ENCODE results near the gene RPTOR.

Gene RPTOR

GRCh38 chr17:80892900-80893603, 348.4 kb downstream of the RPTOR start:
- peaks cover 16 to 45% of the 10 kb centered on the region in 2 donors for H3K36me3 ChIP-seq (replicated peaks in 1 of 2; ENCODE audit: control insufficient read depth in 2 of 2, insufficient read depth in 2 of 2, low read length in 2 of 2)
- no peak overlapping the region for H2BK120ac ChIP-seq (ENCODE audit: low read depth, low read length)
- peak overlapping the region in 1 of 2 donors; percentile 32 for H3K4me3 ChIP-seq (ENCODE audit: low read length in 2 of 2)
- no peak overlapping the region for H3K27ac ChIP-seq (replicated peaks; ENCODE audit: low read length)
- no peak overlapping the region for H2BK15ac ChIP-seq (ENCODE audit: low read length)
- H3K18ac ChIP-seq (ENCODE audit: low read length) = no peak overlapping the region
- no peak overlapping the region for H3K4me2 ChIP-seq (ENCODE audit: insufficient read depth, low read length, poor library complexity, severe bottlenecking)
- H3K79me1 ChIP-seq (ENCODE audit: low read depth, low read length) = no peaks in the 10 kb centered on the region
- no peak overlapping the region for H4K8ac ChIP-seq (ENCODE audit: low read depth, low read length)
- H4K91ac ChIP-seq (ENCODE audit: low read depth, low read length, poor library complexity) = peak overlapping the region; percentile 34
- H3K9me3 ChIP-seq (replicated peaks in 1 of 2; ENCODE audit: control insufficient read depth in 2 of 2, insufficient read depth in 1 of 2, low read depth in 1 of 2, low read length in 2 of 2) = no peaks in the 10 kb centered on the region
- H3K14ac ChIP-seq (ENCODE audit: low read length) = peak overlapping the region; percentile 5
- no CpG with 5 or more reads among the region's 31 CpGs for WGBS, 2 donors (ENCODE audit: extremely low coverage in 2 of 2, insufficient read length in 2 of 2, insufficient replicate concordance in 1 of 2)
- peak overlapping the region; percentile 19 for H2BK5ac ChIP-seq (ENCODE audit: low read length)
- H2BK12ac ChIP-seq (ENCODE audit: low read length) = peak overlapping the region; percentile 6
- H3K4me1 ChIP-seq (ENCODE audit: control insufficient read depth in 2 of 2, insufficient read depth in 1 of 2, low read depth in 1 of 2, low read length in 2 of 2) = peaks cover 0 to 17% of the 10 kb centered on the region in 2 donors
- peak overlapping the region; percentile 63 for H3K9ac ChIP-seq (ENCODE audit: low read depth, low read length, poor library complexity)
- H2AFZ ChIP-seq (ENCODE audit: low read length) = no peak overlapping the region
- H3K27me3 ChIP-seq (ENCODE audit: control insufficient read depth in 3 of 3, insufficient read depth in 3 of 3, low read depth in 1 of 3, low read length in 3 of 3) = no peaks in the 10 kb centered on the region
- H3K4ac ChIP-seq (ENCODE audit: low read length) = peak overlapping the region; percentile 2
- peak overlapping the region; percentile 68 for H3K23ac ChIP-seq (ENCODE audit: low read depth, low read length, poor library complexity)
- no peak overlapping the region for H2AK5ac ChIP-seq (ENCODE audit: low read depth, low read length)
- no peak for DNase-seq (ENCODE audit: low spot score)

- H3K14ac ChIP-seq (ENCODE audit: low read length) = no peak overlapping the region
- peak overlapping the region; percentile 11 for H3K4me2 ChIP-seq (ENCODE audit: insufficient read depth, low read length, poor library complexity, severe bottlenecking)
- no peaks in the 10 kb centered on the region for H3K9me3 ChIP-seq (replicated peaks in 1 of 2; ENCODE audit: control insufficient read depth in 2 of 2, insufficient read depth in 1 of 2, low read depth in 1 of 2, low read length in 2 of 2)
- peak overlapping the region; percentile 21 for H3K9ac ChIP-seq (ENCODE audit: low read depth, low read length, poor library complexity)
- H2AK5ac ChIP-seq (ENCODE audit: low read depth, low read length) = no peak overlapping the region
- no peak overlapping the region for H3K4ac ChIP-seq (ENCODE audit: low read length)
- H4K8ac ChIP-seq (ENCODE audit: low read depth, low read length) = no peak overlapping the region
- no peak overlapping the region for H2BK120ac ChIP-seq (ENCODE audit: low read depth, low read length)
- peaks cover 16 to 43% of the 10 kb centered on the region in 2 donors for H3K36me3 ChIP-seq (replicated peaks in 1 of 2; ENCODE audit: control insufficient read depth in 2 of 2, insufficient read depth in 2 of 2, low read length in 2 of 2)
- WGBS, 2 donors (ENCODE audit: extremely low coverage in 2 of 2, insufficient read length in 2 of 2, insufficient replicate concordance in 1 of 2) = no CpG with 5 or more reads among the region's 34 CpGs
- no peak for DNase-seq (ENCODE audit: low spot score)
- H3K18ac ChIP-seq (ENCODE audit: low read length) = peak overlapping the region; percentile 57
- peaks cover 2 to 18% of the 10 kb centered on the region in 2 donors for H3K4me1 ChIP-seq (ENCODE audit: control insufficient read depth in 2 of 2, insufficient read depth in 1 of 2, low read depth in 1 of 2, low read length in 2 of 2)
- H3K27me3 ChIP-seq (ENCODE audit: control insufficient read depth in 3 of 3, insufficient read depth in 3 of 3, low read depth in 1 of 3, low read length in 3 of 3) = no peaks in the 10 kb centered on the region
- H2BK5ac ChIP-seq (ENCODE audit: low read length) = peak overlapping the region; percentile 66
- peak overlapping the region; percentile 58 for H2BK12ac ChIP-seq (ENCODE audit: low read length)
- peak overlapping the region in 1 of 2 donors; percentile 52 for H3K4me3 ChIP-seq (ENCODE audit: low read length in 2 of 2)
- peak overlapping the region; percentile 68 for H3K23ac ChIP-seq (ENCODE audit: low read depth, low read length, poor library complexity)
- H3K79me1 ChIP-seq (ENCODE audit: low read depth, low read length) = no peaks in the 10 kb centered on the region
- H2AFZ ChIP-seq (ENCODE audit: low read length) = no peak overlapping the region
- no peak overlapping the region for H3K27ac ChIP-seq (replicated peaks; ENCODE audit: low read length)
- H2BK15ac ChIP-seq (ENCODE audit: low read length) = no peak overlapping the region
- H4K91ac ChIP-seq (ENCODE audit: low read depth, low read length, poor library complexity) = no peak overlapping the region
Measured at GRCh38 chr17:80893604-80894438, 349.2 kb downstream of the RPTOR start.

GRCh38 chr17:80894439-80894721, 349.7 kb downstream of the RPTOR start:
- Histone ChIP-seq H3K36me3 (replicated peaks in 1 of 2; ENCODE audit: control insufficient read depth in 2 of 2, insufficient read depth in 2 of 2, low read length in 2 of 2) (peaks cover 16 to 42% of the 10 kb centered on the region in 2 donors), H3K27me3 (ENCODE audit: control insufficient read depth in 3 of 3, insufficient read depth in 3 of 3, low read depth in 1 of 3, low read length in 3 of 3) (no peaks in the 10 kb centered on the region), H3K9ac (ENCODE audit: low read depth, low read length, poor library complexity) (no peak overlapping the region), H2BK120ac (ENCODE audit: low read depth, low read length) (no peak overlapping the region), H3K23ac (ENCODE audit: low read depth, low read length, poor library complexity) (no peak overlapping the region), H3K79me1 (ENCODE audit: low read depth, low read length) (no peaks in the 10 kb centered on the region), H3K14ac (ENCODE audit: low read length) (no peak overlapping the region), H3K4me1 (ENCODE audit: control insufficient read depth in 2 of 2, insufficient read depth in 1 of 2, low read depth in 1 of 2, low read length in 2 of 2) (peaks cover 2 to 20% of the 10 kb centered on the region in 2 donors), H3K4me2 (ENCODE audit: insufficient read depth, low read length, poor library complexity, severe bottlenecking) (no peak overlapping the region), H3K27ac (replicated peaks; ENCODE audit: low read length) (no peak overlapping the region), H3K4me3 (ENCODE audit: low read length in 2 of 2) (peak overlapping the region in 1 of 2 donors; percentile 52), H3K4ac (ENCODE audit: low read length) (no peak overlapping the region), H2BK12ac (ENCODE audit: low read length) (no peak overlapping the region), H2BK5ac (ENCODE audit: low read length) (peak overlapping the region; percentile 66), H2BK15ac (ENCODE audit: low read length) (no peak overlapping the region), H3K9me3 (replicated peaks in 1 of 2; ENCODE audit: control insufficient read depth in 2 of 2, insufficient read depth in 1 of 2, low read depth in 1 of 2, low read length in 2 of 2) (no peaks in the 10 kb centered on the region), H4K91ac (ENCODE audit: low read depth, low read length, poor library complexity) (no peak overlapping the region), H4K8ac (ENCODE audit: low read depth, low read length) (no peak overlapping the region), H2AFZ (ENCODE audit: low read length) (no peak overlapping the region), H3K18ac (ENCODE audit: low read length) (no peak overlapping the region), H2AK5ac (ENCODE audit: low read depth, low read length) (no peak overlapping the region)
- WGBS, 2 donors (ENCODE audit: extremely low coverage in 2 of 2, insufficient read length in 2 of 2, insufficient replicate concordance in 1 of 2) = no CpG with 5 or more reads among the region's 4 CpGs
- DNase-seq (ENCODE audit: low spot score) = no peak

GRCh38 chr17:80894726-80895125, 350.1 kb downstream of the RPTOR start:
- H3K79me1 ChIP-seq (ENCODE audit: low read depth, low read length) = no peaks in the 10 kb centered on the region
- H4K91ac ChIP-seq (ENCODE audit: low read depth, low read length, poor library complexity) = no peak overlapping the region
- H3K23ac ChIP-seq (ENCODE audit: low read depth, low read length, poor library complexity) = no peak overlapping the region
- H3K9ac ChIP-seq (ENCODE audit: low read depth, low read length, poor library complexity) = no peak overlapping the region
- H2BK15ac ChIP-seq (ENCODE audit: low read length) = no peak overlapping the region
- H2BK120ac ChIP-seq (ENCODE audit: low read depth, low read length) = no peak overlapping the region
- H3K4me1 ChIP-seq (ENCODE audit: control insufficient read depth in 2 of 2, insufficient read depth in 1 of 2, low read depth in 1 of 2, low read length in 2 of 2) = peaks cover 2 to 20% of the 10 kb centered on the region in 2 donors
- no peak overlapping the region for H3K27ac ChIP-seq (replicated peaks; ENCODE audit: low read length)
- peaks cover 16 to 45% of the 10 kb centered on the region in 2 donors for H3K36me3 ChIP-seq (replicated peaks in 1 of 2; ENCODE audit: control insufficient read depth in 2 of 2, insufficient read depth in 2 of 2, low read length in 2 of 2)
- WGBS, 2 donors (ENCODE audit: extremely low coverage in 2 of 2, insufficient read length in 2 of 2, insufficient replicate concordance in 1 of 2) = no CpG with 5 or more reads among the region's 16 CpGs
- H2BK5ac ChIP-seq (ENCODE audit: low read length) = no peak overlapping the region
- H3K18ac ChIP-seq (ENCODE audit: low read length) = no peak overlapping the region
- no peak overlapping the region for H2AFZ ChIP-seq (ENCODE audit: low read length)
- no peaks in the 10 kb centered on the region for H3K9me3 ChIP-seq (replicated peaks in 1 of 2; ENCODE audit: control insufficient read depth in 2 of 2, insufficient read depth in 1 of 2, low read depth in 1 of 2, low read length in 2 of 2)
- H3K14ac ChIP-seq (ENCODE audit: low read length) = no peak overlapping the region
- no peak overlapping the region for H2AK5ac ChIP-seq (ENCODE audit: low read depth, low read length)
- no peak for DNase-seq (ENCODE audit: low spot score)
- H3K4ac ChIP-seq (ENCODE audit: low read length) = no peak overlapping the region
- no peak overlapping the region for H3K4me2 ChIP-seq (ENCODE audit: insufficient read depth, low read length, poor library complexity, severe bottlenecking)
- H4K8ac ChIP-seq (ENCODE audit: low read depth, low read length) = no peak overlapping the region
- H2BK12ac ChIP-seq (ENCODE audit: low read length) = no peak overlapping the region
- H3K27me3 ChIP-seq (ENCODE audit: control insufficient read depth in 3 of 3, insufficient read depth in 3 of 3, low read depth in 1 of 3, low read length in 3 of 3) = no peaks in the 10 kb centered on the region
- H3K4me3 ChIP-seq (ENCODE audit: low read length in 2 of 2) = no peak overlapping the region

All from neuronal stem cell (in vitro differentiated cells).